PFSK-1 (cell line): Measurements from ENCODE around the gene DGKG.

ENCODE experiments used
- POLR2AphosphoS5 ChIP-seq: IDR thresholded peaks from 2 replicates; pipeline ENCODE4 v1.6.1; 2012; ENCODE audit warnings: low read depth, mild to moderate bottlenecking, control low read depth, low read length, moderate library complexity
- REST ChIP-seq, 2 experiments: IDR thresholded peaks; 2 replicates each; pipeline versions ENCODE4 v1.6.1 to v1.8.0; 2011 to 2012; ENCODE audit warnings: low read depth in 2 of 2, low read length in 2 of 2, control low read depth in 1 of 2, inconsistent platforms in 1 of 2, mild to moderate bottlenecking in 1 of 2, moderate library complexity in 1 of 2; ENCODE audit not compliant: insufficient read depth in 1 of 2
- SIN3A ChIP-seq: IDR thresholded peaks from 2 replicates; pipeline ENCODE4 v1.6.1; 2012; ENCODE audit warnings: mild to moderate bottlenecking, low read length, moderate library complexity, borderline replicate concordance; ENCODE audit not compliant: insufficient read depth

- TF ChIP-seq POLR2AphosphoS5 (no peak), SIN3A (no peak), REST (IDR thresholded peaks at IDR 0.05; ENCODE audit: insufficient read depth in 1 of 2, low read depth in 2 of 2, low read length in 2 of 2) (no peak)
Measured at GRCh38 chr3:186362988-186363387, 954 bp upstream of the DGKG start.
